Small intestine (tissue), 7 donors: ENCODE data around the gene CLCN4. TPM values are rescaled to one million over a fixed set of nuclear protein-coding genes. Genes with fewer than 3 reads are reported as not detected.

Source experiments
- DNase-seq, 2 donors: peaks; one replicate each; pipeline versions ENCODE4 v3.0.0 to v3.0.0-alpha.2; 2013
- FAIRE-seq: peaks from 2 replicates; lab custom pipeline; 2012; peaks lifted over from hg19 to GRCh38; lab: Jason Lieb, UNC
- H3K27ac ChIP-seq, 3 donors: one replicate each; pipeline ENCODE4 v1.5.1; 2013; ENCODE audit warnings: low read length in 2 of 3, mild to moderate bottlenecking in 2 of 3, control low read depth in 1 of 3, inconsistent platforms in 1 of 3, low read depth in 1 of 3, moderate library complexity in 1 of 3
- H3K27me3 ChIP-seq, 3 donors: one replicate each; pipeline ENCODE4 v1.6.1; 2013; ENCODE audit warnings: low read length in 3 of 3, inconsistent platforms in 1 of 3; ENCODE audit not compliant: control insufficient read depth in 3 of 3, insufficient read depth in 3 of 3
- H3K36me3 ChIP-seq, 3 donors: one replicate each; pipeline ENCODE4 v1.6.1; 2013; ENCODE audit warnings: low read length in 3 of 3, inconsistent platforms in 1 of 3, low read depth in 1 of 3, mild to moderate bottlenecking in 1 of 3, moderate library complexity in 1 of 3; ENCODE audit not compliant: control insufficient read depth in 3 of 3, insufficient read depth in 2 of 3
- H3K4me1 ChIP-seq, 3 donors: one replicate each; pipeline ENCODE4 v1.6.1; 2013; ENCODE audit warnings: low read length in 2 of 3, inconsistent platforms in 1 of 3, low read depth in 1 of 3, mild to moderate bottlenecking in 1 of 3, moderate library complexity in 1 of 3; ENCODE audit not compliant: control insufficient read depth in 3 of 3, insufficient read depth in 2 of 3
- H3K4me3 ChIP-seq, 3 donors: one replicate each; pipeline ENCODE4 v1.5.1; 2013; ENCODE audit warnings: low read length in 3 of 3, control low read depth in 1 of 3, inconsistent platforms in 1 of 3, low read depth in 1 of 3, mild to moderate bottlenecking in 1 of 3, moderate library complexity in 1 of 3
- H3K9me3 ChIP-seq, 2 donors: one replicate each; pipeline ENCODE4 v1.6.1; 2013; ENCODE audit warnings: low read depth in 1 of 2, low read length in 1 of 2; ENCODE audit not compliant: control insufficient read depth in 2 of 2, insufficient read depth in 1 of 2
- WGBS, 3 donors: extraction: QIAGEN DNeasy Blood & Tissue Kit; methylation state at CpG; one replicate each; pipeline ENCODE4 v1.1.7; 2013; 5-methylcytosine and 5-hydroxymethylcytosine counted together
- polyA plus RNA-seq, 4 donors: library from polyadenylated mRNA; stranded (reverse) in 3 of 4; unstranded in 1 of 4; fragments of 200-250 nt in 3 of 4; fragments of 120-200 nt in 1 of 4; gene quantifications; one replicate each; pipeline versions ENCODE4 v1.2.1 to v1.2.3, GENCODE V29; 2013
- donor health status: healthy with polysubstance abuse.
- donor health status: control.
- donor health status: control.
- donor health status: Bipolar disorder and iron deficiency.
- donor health status: healthy.

The CLCN4 gene
- polyA plus RNA-seq, 4 donors: under 0.01 to 2.7 (median 0.70) TPM; not detected in 1

DNA sequence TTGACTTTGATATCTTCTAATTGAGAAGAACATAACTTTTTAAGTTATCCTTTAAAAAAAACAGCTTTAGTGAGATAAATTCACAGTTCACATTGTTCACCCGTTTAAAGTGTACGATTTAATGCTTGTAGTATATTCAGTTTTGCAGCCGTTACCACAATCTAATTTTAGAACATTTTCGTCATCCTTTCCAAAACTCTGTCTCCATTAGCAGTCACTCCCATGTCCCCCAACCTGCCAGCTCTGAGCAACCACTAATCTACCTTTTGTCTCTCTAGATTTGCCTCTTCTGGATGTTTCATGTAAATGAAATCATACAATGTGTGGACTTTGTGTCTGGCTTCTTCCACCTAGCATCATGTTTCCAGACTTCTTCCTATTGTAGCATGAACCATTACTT is 38.6 kb downstream of the CLCN4 start:
- Histone ChIP-seq H3K4me1 (no peaks in the 10 kb centered on the region), H3K9me3 (no peaks in the 10 kb centered on the region), H3K27ac (no peak overlapping the region), H3K36me3 (no peaks in the 10 kb centered on the region), H3K27me3 (no peaks in the 10 kb centered on the region), H3K4me3 (no peak overlapping the region)
- no peak for FAIRE-seq
- no peak for DNase-seq
- WGBS, 3 donors: 88 to 93% (median 91%) methylated on average over 4 of the region's 4 CpGs

DNA sequence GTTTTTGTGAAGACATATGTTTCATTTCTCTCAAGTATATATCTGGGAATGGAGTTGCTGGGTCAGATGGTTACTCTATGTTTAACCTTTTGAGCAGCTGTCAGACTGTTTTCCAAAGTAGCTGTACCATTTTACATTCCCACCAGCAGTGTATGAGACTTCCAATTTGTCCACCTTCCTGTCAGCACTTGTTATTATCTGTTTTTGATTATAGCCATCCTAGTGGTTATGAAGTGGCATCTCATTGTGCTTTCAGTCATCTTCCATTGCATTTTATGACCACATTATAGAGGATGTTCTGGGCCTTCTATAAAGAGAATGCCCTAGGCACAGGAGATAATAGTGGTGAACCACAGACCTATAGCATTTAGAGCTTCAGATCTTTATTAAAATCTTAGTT is 39.2 kb downstream of the CLCN4 start:
- Histone ChIP-seq H3K27me3 (no peaks in the 10 kb centered on the region), H3K27ac (no peak overlapping the region), H3K4me3 (no peak overlapping the region), H3K4me1 (no peaks in the 10 kb centered on the region), H3K36me3 (no peaks in the 10 kb centered on the region), H3K9me3 (no peaks in the 10 kb centered on the region)
- FAIRE-seq (no peak), DNase-seq (no peak)

DNA sequence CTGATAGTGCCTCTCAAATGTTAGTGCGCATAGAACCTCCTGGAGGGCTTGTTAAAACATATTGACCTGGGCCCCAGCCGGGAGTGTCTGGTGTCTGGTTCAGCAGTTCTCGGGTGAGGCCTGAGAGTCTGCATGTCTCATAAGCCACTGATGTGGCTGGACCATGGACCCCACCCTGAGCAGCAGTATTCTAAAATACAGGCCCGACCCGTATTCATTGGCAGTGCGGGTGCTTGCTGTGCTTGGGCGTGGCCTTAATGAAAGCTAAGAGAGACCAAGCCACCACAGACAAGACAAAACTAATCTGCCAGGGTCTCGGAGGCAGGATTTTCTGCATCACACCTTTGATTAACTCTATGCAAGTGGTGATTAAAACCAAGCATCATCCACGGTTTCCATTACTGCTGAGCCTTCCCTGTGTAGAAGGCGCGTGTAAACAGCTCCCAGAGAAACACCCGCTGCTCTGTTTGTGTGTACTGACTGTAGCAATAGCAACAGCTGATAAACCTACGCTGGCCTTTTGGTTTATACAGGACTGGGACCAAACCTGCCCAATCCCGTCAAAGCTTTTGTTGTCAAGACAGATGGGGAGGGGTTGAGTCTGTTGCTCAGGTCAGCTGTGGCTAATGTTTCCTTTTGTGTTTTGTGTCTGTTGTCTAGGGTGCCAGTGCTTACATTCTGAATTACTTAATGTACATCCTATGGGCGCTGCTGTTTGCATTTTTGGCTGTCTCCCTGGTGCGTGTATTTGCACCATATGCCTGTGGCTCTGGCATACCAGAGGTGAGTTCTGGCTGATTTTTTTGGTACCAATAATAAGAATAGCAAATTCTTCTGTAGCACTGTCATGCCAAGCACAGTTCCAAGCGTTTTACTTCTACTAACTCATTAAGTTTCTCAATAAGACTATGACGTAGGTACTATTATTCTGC is 40.8 kb downstream of the CLCN4 start:
- no peaks in the 10 kb centered on the region for H3K9me3 ChIP-seq
- H3K27me3 ChIP-seq: no peaks in the 10 kb centered on the region
- peak in 1 of 2 donors; percentile 34 for DNase-seq
- 61 to 83% (median 62%) methylated on average over 15 to 18 of the region's 18 CpGs for WGBS, 3 donors
- no peaks in the 10 kb centered on the region for H3K4me1 ChIP-seq
- no peak overlapping the region for H3K27ac ChIP-seq
- no peak for FAIRE-seq
- no peak overlapping the region for H3K4me3 ChIP-seq
- no peaks in the 10 kb centered on the region for H3K36me3 ChIP-seq

DNA sequence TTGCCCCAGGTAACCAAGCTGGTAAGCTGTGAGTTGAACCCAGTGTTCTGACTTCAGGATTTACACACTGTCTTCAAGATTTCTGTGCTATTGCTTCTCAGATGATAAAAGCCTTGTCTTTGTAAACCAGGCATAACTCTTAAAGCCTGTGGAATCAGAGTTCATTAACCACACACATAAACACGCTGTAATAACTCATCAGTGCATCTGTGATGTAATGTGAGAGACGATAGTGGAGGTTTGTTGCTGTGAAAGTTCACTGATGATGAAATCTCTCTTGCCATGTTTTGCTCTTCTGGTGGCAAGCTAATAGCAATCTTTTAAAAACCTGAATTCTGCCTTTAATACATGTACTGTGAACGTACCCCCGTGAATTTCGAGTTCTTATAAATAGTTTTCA is 41.5 kb downstream of the CLCN4 start:
- H3K4me1 ChIP-seq: no peaks in the 10 kb centered on the region
- H3K36me3 ChIP-seq: no peaks in the 10 kb centered on the region
- H3K27ac ChIP-seq: no peak overlapping the region
- no peak overlapping the region for H3K4me3 ChIP-seq
- no peaks in the 10 kb centered on the region for H3K27me3 ChIP-seq
- no peaks in the 10 kb centered on the region for H3K9me3 ChIP-seq
- 62 to 77% (median 75%) methylated on average over 5 of the region's 5 CpGs for WGBS, 3 donors
- no peak for FAIRE-seq
- DNase-seq: no peak

DNA sequence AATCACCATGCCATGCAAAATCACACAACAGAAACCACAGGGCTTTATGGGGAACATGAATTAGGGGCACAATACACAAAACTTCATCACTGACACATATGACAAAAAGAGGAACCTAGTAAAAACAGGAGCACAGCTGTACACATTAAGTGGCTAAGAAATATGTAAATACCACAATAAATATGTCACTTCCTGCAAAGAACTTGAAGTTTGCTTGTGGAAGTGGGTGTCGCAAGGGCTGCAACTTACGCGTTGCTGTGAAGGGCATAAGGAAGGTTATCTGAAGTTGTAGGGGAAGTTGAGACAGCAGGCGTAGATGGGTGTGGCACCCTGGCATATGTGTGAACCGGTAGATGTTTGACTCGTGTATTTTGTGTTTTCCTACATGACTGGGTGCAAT is 42.4 kb downstream of the CLCN4 start:
- no peaks in the 10 kb centered on the region for H3K36me3 ChIP-seq
- peak in 1 of 2 donors; percentile 2 for DNase-seq
- FAIRE-seq: no peak
- H3K27ac ChIP-seq: no peak overlapping the region
- no peaks in the 10 kb centered on the region for H3K9me3 ChIP-seq
- no peak overlapping the region for H3K4me3 ChIP-seq
- no peaks in the 10 kb centered on the region for H3K27me3 ChIP-seq
- H3K4me1 ChIP-seq: no peaks in the 10 kb centered on the region
- 37 to 43% (median 42%) methylated on average over 6 of the region's 6 CpGs for WGBS, 3 donors

DNA sequence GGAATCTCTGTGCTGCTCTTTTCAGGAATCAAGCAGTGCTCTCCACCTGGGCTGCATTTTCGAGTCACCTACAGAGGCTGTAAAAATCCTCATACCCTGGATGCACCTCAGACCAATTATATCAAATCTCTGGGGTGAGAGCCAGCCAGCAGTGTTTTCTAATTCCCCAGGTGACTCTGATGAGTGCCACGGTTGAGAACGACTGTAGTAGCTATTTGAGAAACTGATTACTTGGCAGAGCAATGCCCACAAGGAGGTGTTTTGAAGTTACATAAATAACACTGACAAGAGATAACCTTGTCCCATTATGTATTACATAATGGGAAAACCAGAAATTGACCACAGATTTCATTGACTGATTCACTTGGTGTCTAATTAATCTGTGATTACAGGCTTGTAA is 46.8 kb downstream of the CLCN4 start:
- Histone ChIP-seq H3K27ac (no peak overlapping the region), H3K4me1 (no peaks in the 10 kb centered on the region), H3K9me3 (no peaks in the 10 kb centered on the region), H3K36me3 (peaks cover 0 to 2% (median 0%) of the 10 kb centered on the region in 3 donors), H3K4me3 (no peak overlapping the region), H3K27me3 (no peaks in the 10 kb centered on the region)
- DNase-seq (no peak), FAIRE-seq (no peak)
- WGBS, 3 donors: 35 to 74% (median 48%) methylated on average over 3 of the region's 3 CpGs

DNA sequence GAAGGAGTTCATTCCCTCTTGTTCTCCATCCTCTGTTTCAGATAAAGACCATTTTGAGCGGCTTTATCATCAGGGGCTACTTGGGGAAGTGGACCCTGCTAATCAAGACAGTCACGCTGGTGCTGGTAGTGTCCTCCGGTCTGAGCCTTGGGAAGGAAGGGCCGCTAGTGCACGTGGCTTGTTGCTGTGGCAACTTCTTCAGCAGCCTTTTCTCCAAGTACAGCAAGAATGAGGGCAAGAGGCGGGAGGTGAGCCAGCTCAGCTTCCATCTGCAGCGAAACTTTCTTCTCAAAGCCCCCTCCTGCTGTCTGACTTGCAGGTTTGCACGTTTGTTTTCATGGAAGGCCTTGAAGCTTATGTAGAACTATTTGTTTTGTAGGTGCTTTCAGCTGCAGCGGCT is 49.5 kb downstream of the CLCN4 start:
- FAIRE-seq: no peak
- no peak overlapping the region for H3K27ac ChIP-seq
- WGBS, 3 donors: 71 to 83% (median 79%) methylated on average over 9 of the region's 9 CpGs
- no peak overlapping the region for H3K4me3 ChIP-seq
- H3K9me3 ChIP-seq: no peaks in the 10 kb centered on the region
- no peak for DNase-seq
- H3K36me3 ChIP-seq: peaks cover 0 to 2% (median 0%) of the 10 kb centered on the region in 3 donors
- no peaks in the 10 kb centered on the region for H3K27me3 ChIP-seq
- H3K4me1 ChIP-seq: no peaks in the 10 kb centered on the region

DNA sequence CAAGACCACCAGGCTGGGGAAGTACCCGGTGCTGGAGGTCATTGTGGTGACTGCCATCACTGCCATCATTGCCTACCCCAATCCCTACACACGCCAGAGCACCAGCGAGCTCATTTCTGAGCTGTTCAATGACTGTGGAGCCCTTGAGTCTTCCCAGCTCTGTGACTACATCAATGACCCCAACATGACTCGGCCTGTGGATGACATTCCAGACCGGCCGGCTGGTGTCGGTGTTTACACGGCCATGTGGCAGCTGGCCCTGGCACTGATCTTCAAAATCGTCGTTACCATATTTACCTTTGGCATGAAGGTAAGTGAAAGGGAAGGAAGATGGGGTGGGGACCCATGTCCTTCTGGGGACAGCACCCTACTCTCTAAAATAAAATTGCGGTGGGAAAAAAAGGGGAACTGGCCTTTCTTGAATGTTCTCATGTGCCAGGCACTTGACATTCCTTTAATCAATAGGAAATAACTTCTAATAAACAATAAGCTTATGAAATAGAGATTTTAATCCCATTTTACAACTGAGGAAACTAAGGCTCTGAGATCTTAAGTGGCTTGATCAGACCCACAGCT is 51.6 kb downstream of the CLCN4 start:
- Histone ChIP-seq H3K27ac (no peak overlapping the region), H3K36me3 (peaks cover 0 to 2% (median 0%) of the 10 kb centered on the region in 3 donors), H3K27me3 (no peaks in the 10 kb centered on the region), H3K4me1 (no peaks in the 10 kb centered on the region), H3K9me3 (no peaks in the 10 kb centered on the region), H3K4me3 (no peak overlapping the region)
- FAIRE-seq: no peak
- DNase-seq: no peak
- 78 to 87% (median 83%) methylated on average over 11 of the region's 11 CpGs for WGBS, 3 donors
